HG03060 (cell line): ENCODE data around the gene CTBP2.
"Not testable (repeated sequence)": the region's sequence is repeated elsewhere in the genome, so short reads cannot be mapped to it uniquely, and the experiment has no call there.

Source experiments
- ATAC-seq: cut with Tn5 transposase; IDR thresholded peaks from one replicate; pipeline ENCODE4 v1.9.1; 2021; ENCODE audit warnings: low read depth, moderate number of reproducible peaks; ENCODE audit not compliant: unreplicated experiment

The CTBP2 gene

GRCh38 chr10:125160856-125161706 lies 718 bp upstream of the CTBP2 start:
- ATAC-seq: no peak

DNA sequence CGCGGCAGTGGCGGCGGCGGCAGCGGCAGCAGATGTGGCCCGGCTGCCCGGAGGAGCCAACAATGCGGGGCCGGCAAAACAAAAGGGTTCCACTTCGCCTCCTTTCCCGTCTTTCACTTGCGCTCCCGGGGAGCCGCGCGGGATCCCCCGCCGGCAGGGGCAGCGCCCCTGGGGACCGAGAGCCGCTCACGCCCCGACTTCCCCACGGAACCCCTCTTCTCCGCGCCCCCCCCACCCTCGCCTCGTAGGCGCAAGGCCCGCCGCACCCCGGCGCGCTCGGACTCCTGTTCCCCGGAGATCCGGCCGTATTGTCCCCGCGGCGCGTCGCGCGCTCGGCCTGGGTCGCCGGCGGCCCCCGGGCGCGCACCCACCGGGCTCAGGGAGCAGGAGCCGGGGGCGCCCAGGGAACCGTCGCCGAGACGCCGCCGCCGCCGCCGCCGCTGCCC lies 854 bp downstream of the CTBP2 start:
- no peak for ATAC-seq

DNA sequence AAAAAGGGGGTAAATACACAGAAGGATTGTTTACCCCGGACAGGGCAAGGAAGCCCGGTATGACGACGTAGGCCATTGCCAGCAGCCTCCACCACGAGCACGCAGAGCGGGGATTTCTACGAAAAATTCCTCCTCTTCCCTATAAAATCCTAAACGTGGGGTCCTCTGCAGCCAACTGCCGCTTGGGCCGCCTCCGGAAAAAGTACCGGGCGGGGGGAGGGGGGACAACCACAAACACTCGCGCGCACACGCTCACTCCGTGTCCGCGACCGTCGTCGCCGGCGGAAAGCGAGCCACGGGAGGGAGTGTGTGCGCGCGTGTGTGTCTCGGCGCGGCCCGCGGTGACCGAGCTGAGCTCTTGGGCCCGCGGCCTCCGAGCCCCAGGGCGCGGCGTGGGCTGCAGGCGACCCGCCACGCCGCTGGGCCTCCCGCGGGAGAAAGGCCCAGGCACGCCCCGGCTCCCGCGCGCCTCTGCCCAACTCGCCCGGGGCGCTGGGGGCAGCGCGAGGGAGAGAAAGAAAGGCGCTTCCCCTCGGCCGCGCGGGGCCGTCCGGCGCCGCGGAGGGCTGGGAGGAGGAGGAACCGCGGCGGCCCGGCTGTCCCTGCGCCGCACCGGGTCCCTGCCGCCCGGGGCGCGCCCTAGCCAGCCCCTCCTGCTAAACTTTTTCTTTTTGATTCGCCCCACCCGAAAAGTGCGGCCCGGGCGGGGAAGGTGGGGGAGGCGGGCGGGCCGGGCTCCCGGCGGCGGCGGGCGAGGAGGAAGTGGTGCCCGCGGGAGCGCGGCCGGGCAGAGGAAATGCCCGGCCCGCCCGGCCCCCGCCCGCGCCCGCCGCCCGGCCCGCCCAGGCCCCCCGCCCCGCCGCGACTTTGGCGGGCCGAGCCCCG lies 1.5 kb downstream of the CTBP2 start:
- ATAC-seq: no peak

DNA sequence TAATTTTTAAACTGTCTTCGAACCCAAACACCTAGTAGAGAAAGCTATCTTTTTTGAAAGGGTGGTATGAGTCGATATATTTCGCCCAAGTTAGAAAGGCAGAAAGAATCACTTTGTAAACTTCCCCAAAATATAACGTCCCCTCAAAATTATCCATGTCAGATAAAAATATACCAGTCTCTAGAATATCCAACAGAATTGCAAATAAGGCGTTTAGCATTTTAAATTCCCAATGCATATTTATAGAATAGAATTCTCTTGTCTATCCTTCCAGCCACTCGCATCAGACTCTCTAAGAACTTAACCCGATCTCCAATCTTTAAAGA lies 2.1 kb downstream of the CTBP2 start:
- no peak for ATAC-seq

GRCh38 chr10:125157505-125157904 lies 2.9 kb downstream of the CTBP2 start:
- ATAC-seq: no peak

DNA sequence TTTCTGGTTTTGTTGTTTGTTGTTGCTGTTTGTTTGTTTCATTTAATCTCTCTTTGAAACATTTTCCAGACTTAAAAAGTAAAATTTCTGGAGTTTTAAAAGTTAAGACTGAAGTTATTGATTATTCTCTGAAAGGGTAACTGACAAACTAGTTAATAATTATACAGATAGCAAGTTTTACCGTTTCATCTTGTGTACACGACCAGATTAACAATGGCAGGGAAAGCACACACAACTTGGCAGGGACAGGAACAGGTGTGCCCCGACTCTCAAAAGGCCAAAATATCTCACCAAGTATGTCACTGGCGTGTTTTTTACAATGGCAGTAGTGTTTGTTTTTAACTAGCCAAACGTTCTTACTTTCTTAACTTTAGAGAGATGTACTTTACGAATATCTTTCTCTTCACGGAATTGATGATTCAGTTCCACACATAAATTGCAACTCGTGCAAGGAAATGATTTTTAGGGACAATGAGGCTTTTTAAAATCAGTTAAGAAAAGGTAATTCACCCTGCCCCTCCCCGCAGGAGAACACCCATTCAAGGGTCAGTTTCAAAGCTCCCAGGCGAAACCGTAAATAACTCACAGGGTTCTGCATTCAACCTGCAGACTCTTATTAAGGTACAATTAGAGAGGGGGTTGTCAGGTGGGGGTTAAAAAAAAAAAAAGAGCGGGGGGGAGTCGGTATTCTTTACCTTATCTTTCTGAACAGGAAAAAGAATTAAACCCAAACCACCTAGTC lies 3.5 kb downstream of the CTBP2 start:
- no peak for ATAC-seq

DNA sequence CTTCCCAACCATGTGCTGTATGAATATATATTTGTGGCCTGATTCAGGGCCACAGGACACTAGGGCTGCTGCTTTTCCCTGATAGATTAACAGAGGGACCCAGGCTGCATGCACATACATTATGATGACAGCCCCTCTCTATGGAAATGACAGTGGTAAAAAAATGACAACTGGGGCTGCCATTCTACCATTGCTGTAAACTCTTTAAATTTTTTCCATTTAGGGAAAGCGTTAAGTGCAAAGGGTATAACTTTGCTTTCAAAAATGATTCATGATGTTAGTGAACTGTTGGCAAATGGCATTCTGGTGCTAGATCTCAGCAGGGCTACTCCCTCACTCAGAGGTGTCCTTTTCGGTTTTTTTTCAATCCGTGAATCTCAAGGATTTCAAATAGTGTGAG lies 4.2 kb downstream of the CTBP2 start:
- ATAC-seq: no peak

GRCh38 chr10:125155101-125155500 lies 5.3 kb downstream of the CTBP2 start:
- no peak for ATAC-seq

- ATAC-seq: no peak
Measured at GRCh38 chr10:125154529-125154928, 5.8 kb downstream of the CTBP2 start.

DNA sequence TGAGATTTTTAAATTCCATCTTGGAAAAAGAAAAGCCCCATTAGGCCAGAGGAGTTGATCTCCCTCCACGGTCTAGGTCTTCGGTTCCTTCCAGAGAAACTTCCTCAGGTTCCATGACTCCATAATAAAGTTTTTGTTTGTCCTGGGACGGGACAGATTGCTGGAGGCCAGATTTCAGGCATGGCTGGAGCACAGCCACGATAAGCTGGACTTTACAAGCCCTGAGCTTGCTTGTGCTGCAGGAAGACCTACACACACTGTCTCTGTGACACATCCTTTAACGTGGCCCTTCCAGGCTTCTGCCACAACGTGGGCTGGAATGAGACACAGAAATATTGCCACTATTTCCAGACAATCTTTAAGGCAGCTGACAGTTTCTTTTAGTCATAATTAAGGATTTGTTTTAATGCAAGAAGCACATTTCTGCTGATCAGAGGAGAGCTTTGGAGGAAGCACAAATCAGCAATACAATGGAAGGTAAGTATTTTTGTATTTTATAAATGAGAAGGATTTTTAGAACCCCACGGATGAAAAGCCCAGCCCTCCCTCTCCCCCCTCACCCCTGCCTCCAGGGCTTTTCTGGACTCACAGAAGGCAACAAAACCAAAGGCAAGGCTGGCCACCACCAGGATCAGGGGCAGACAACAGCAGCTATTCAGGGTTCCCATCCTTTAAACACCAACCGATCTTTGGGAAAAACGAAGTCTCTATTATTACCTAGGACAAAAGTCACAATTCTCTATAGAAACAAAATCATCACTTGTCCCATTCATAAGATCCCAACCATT lies 6.5 kb downstream of the CTBP2 start:
- no peak for ATAC-seq

GRCh38 chr10:125152450-125153368 lies 7.7 kb downstream of the CTBP2 start:
- no peak for ATAC-seq

GRCh38 chr10:125151553-125152449 lies 8.6 kb downstream of the CTBP2 start:
- ATAC-seq: no peak

GRCh38 chr10:125151170-125151552 lies 9.2 kb downstream of the CTBP2 start:
- ATAC-seq: no peak

- ATAC-seq: not testable (repeated sequence)
Measured at GRCh38 chr10:125150376-125151083, 9.8 kb downstream of the CTBP2 start.

DNA sequence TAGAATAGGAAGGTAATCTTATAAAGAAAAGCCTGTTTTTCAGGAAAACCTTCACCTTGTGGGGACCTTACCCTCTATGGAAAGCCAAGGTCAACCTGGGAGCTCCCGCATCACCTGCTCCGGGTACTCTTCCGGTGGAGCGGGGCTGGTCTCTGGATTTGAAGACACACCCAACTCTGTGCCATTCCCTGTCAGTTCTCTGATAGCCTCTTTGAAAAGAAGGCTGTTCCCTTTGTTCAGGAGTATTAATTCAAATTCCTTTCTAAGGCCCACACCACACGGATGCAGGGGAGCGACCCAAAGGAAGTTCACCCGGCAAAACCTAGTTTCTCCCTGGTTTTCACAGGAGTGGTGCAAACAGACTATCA lies 10.7 kb downstream of the CTBP2 start:
- ATAC-seq: no peak

- no peak for ATAC-seq
Measured at GRCh38 chr10:125149036-125149679, 11.2 kb downstream of the CTBP2 start.

GRCh38 chr10:125148528-125148927 lies 11.8 kb downstream of the CTBP2 start:
- no peak for ATAC-seq
